ENCODE data around the gene ZFAND3. TPM values are rescaled to one million over a fixed set of nuclear protein-coding genes. Genes with fewer than 3 reads are reported as not detected.

The ZFAND3 gene
- total and polyA plus RNA-seq, 2 donors (not counting 3 experiments of a cell fraction or from before 2014, with no cell fraction given): 15.4 to 54.2 TPM

DNA sequence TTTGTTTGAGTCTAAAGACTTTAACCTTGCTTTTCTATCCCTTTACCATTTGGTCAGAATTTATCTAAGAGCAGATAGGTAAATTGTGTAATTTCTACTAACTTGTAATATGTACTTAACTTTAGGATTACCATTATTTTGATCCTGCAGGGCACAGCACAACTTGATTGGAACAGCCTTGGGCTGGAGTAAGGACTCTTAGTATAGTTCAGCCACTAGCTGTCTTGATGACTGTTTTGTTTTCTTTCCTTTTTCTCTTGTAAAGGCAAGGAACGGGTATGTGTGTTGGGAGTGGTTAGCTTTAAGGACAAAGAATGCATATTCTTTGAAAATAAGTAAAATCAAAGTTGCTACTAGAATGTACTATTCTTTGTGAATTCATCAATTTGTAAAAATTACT lies 203.2 kb downstream of the ZFAND3 start:
- ChIA-PET CTCF (interaction anchor here (0.9 to 2.3 kb wide), 7 partner anchors 11 to 471 kb away, joined by 3 to 26 read pairs (median 4); no protein-coding TSS in a partner anchor), POLR2A (interaction anchor here (0.6 kb wide), 1 partner anchor 304 kb away, joined by 5 read pairs; no protein-coding TSS in a partner anchor)
- H3K9ac ChIP-seq (replicated peaks; ENCODE audit: extremely low read depth, insufficient read depth, low read length): no peak overlapping the region
- TF ChIP-seq, protein P1, sequence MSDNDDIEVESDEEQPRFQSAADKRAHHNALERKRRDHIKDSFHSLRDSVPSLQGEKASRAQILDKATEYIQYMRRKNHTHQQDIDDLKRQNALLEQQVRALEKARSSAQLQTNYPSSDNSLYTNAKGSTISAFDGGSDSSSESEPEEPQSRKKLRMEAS (IDR thresholded peaks at IDR 0.05; ENCODE audit: insufficient read depth, insufficient read length): no peak
- no peak for TF ChIP-seq GATA2 (IDR thresholded peaks at IDR 0.05; ENCODE audit: insufficient read depth, insufficient read length, low read depth, low read length)
- TF ChIP-seq MYC (IDR thresholded peaks at IDR 0.05; ENCODE audit: low read depth, low read length): no peak
- no peak for TF ChIP-seq POLR2A (IDR thresholded peaks at IDR 0.05; ENCODE audit: low read depth, low read length)
- H3K27me3 ChIP-seq (ENCODE audit: control insufficient read depth in 2 of 2, insufficient read depth in 2 of 2, low read length in 2 of 2): no peaks in the 10 kb centered on the region
- no peak overlapping the region for H3K4me2 ChIP-seq (ENCODE audit: insufficient read depth, low read length)
- no peak overlapping the region for H3K27ac ChIP-seq (ENCODE audit: insufficient read depth, low read depth, low read length)
- intact Hi-C loops (cut with micrococcal nuclease) (loop anchor here (10.0 kb wide), 1 partner anchor 652 kb away; no protein-coding TSS in a partner anchor), dilution Hi-C loops (cut with MboI; ENCODE audit: extremely low pct_ligation_motif_present, low sequenced_read_pairs) (no loop called here)
- H3K9me3 ChIP-seq (replicated peaks; ENCODE audit: control insufficient read depth, insufficient read depth, low read length): no peaks in the 10 kb centered on the region
- no peaks in the 10 kb centered on the region for H3K36me3 ChIP-seq (ENCODE audit: control insufficient read depth in 2 of 2, extremely low read depth in 1 of 2, insufficient read depth in 2 of 2, low read length in 2 of 2)
- H3K9me1 ChIP-seq (replicated peaks; ENCODE audit: control insufficient read depth, extremely low read depth, insufficient read depth, low read length): no peaks in the 10 kb centered on the region
- peaks cover 21% of the 10 kb centered on the region for H4K20me1 ChIP-seq (replicated peaks; ENCODE audit: control insufficient read depth, extremely low read depth, insufficient read depth, low read length)
- no peak for DNase-seq (ENCODE audit: low read depth, low spot score)
- FAIRE-seq: no peak
- peaks cover 38% of the 10 kb centered on the region for H3K79me2 ChIP-seq (ENCODE audit: control insufficient read depth, insufficient read depth, low read length)
- H3K4me3 ChIP-seq (replicated peaks in 1 of 3; ENCODE audit: insufficient read depth in 1 of 3, low read depth in 1 of 3, low read length in 3 of 3): no peak overlapping the region
- no peak overlapping the region for H2AFZ ChIP-seq (ENCODE audit: low read depth, low read length)
- no TSS peak for BruUV-seq (replicated peaks)
- peaks cover 3% of the 10 kb centered on the region for H3K4me1 ChIP-seq (ENCODE audit: control insufficient read depth, extremely low read depth, insufficient read depth, low read length)

DNA sequence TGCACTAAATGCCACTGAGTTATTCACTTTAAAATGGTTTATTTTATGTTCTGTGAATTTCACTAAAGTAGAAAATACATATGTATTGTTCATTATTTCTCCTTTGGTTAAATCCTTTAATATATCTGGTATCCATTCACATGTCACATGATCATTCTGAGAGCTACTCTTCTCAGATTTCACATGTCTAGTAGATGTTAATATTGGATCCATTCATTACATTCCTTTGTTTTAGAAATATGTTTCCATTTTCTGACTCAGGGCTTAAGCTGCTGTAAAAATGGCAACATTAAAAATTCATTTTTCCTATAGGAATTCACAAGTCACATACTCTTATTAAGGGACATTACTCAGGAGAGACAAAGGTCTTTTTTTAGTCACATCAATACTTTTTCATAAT lies 205.4 kb downstream of the ZFAND3 start:
- no peaks in the 10 kb centered on the region for H3K27me3 ChIP-seq (ENCODE audit: control insufficient read depth in 2 of 2, insufficient read depth in 2 of 2, low read length in 2 of 2)
- H3K9ac ChIP-seq (replicated peaks; ENCODE audit: extremely low read depth, insufficient read depth, low read length): no peak overlapping the region
- no peak for FAIRE-seq
- no peak overlapping the region for H3K4me2 ChIP-seq (ENCODE audit: insufficient read depth, low read length)
- no peaks in the 10 kb centered on the region for H3K36me3 ChIP-seq (ENCODE audit: control insufficient read depth in 2 of 2, extremely low read depth in 1 of 2, insufficient read depth in 2 of 2, low read length in 2 of 2)
- no peaks in the 10 kb centered on the region for H3K9me1 ChIP-seq (replicated peaks; ENCODE audit: control insufficient read depth, extremely low read depth, insufficient read depth, low read length)
- no peak overlapping the region for H2AFZ ChIP-seq (ENCODE audit: low read depth, low read length)
- DNase-seq (ENCODE audit: low read depth, low spot score): no peak
- POLR2A ChIA-PET: no interaction called here
- CTCF ChIA-PET: no interaction called here
- H3K4me3 ChIP-seq (replicated peaks in 1 of 3; ENCODE audit: insufficient read depth in 1 of 3, low read depth in 1 of 3, low read length in 3 of 3): no peak overlapping the region
- no peak for TF ChIP-seq JUN (IDR thresholded peaks at IDR 0.05; ENCODE audit: borderline replicate concordance, insufficient read depth, insufficient read length, low read depth)
- no peak for TF ChIP-seq FOS (IDR thresholded peaks at IDR 0.05; ENCODE audit: borderline replicate concordance, insufficient read depth, low read length)
- no peak for TF ChIP-seq POLR2A (IDR thresholded peaks at IDR 0.05; ENCODE audit: low read depth, low read length)
- no peak for TF ChIP-seq MYC (IDR thresholded peaks at IDR 0.05; ENCODE audit: low read depth, low read length)
- TF ChIP-seq EZH2 (IDR thresholded peaks at IDR 0.05; ENCODE audit: borderline replicate concordance, low read depth, low read length, severe bottlenecking): no peak
- TF ChIP-seq, protein P1 (IDR thresholded peaks at IDR 0.05; ENCODE audit: insufficient read depth, insufficient read length): no peak
- TF ChIP-seq POLR2AphosphoS5 (IDR thresholded peaks at IDR 0.05; ENCODE audit: insufficient read depth, low read depth, low read length): no peak
- dilution Hi-C loops (cut with MboI; ENCODE audit: extremely low pct_ligation_motif_present, low sequenced_read_pairs) (no loop called here), intact Hi-C loops (cut with micrococcal nuclease) (loop anchor here (10.0 kb wide), 1 partner anchor 650 kb away; no protein-coding TSS in a partner anchor)
- peaks cover 6% of the 10 kb centered on the region for H3K4me1 ChIP-seq (ENCODE audit: control insufficient read depth, extremely low read depth, insufficient read depth, low read length)
- peaks cover 16% of the 10 kb centered on the region for H4K20me1 ChIP-seq (replicated peaks; ENCODE audit: control insufficient read depth, extremely low read depth, insufficient read depth, low read length)
- H3K9me3 ChIP-seq (replicated peaks; ENCODE audit: control insufficient read depth, insufficient read depth, low read length): no peaks in the 10 kb centered on the region
- H3K79me2 ChIP-seq (ENCODE audit: control insufficient read depth, insufficient read depth, low read length): peaks cover 49% of the 10 kb centered on the region
- no peak overlapping the region for H3K27ac ChIP-seq (ENCODE audit: insufficient read depth, low read depth, low read length)
- BruUV-seq (replicated peaks): no TSS peak
